Cardiac fibroblast (primary cell): ENCODE results near the gene NSMF.

Experiments used
- DNase-seq, 2 donors: peaks; one replicate each; pipeline versions ENCODE4 v3.0.0 to v3.0.0-alpha.2; 2010; ENCODE audit warnings: low read depth in 2 of 2
- H3K4me3 ChIP-seq, 2 donors: replicated peaks in 1 of 2; 1 replicate in 1 of 2; 2 replicates in 1 of 2; pipeline ENCODE4 v1.5.1; 2011; ENCODE audit warnings: low read depth in 2 of 2, low read length in 2 of 2, mild to moderate bottlenecking in 2 of 2, moderate library complexity in 1 of 2
- CTCF ChIP-seq: IDR thresholded peaks from one replicate; pipeline ENCODE4 v1.5.1; 2011; ENCODE audit warnings: low read depth, mild to moderate bottlenecking, low read length, inconsistent platforms

NSMF gene

GRCh38 chr9:137417161-137418021 is 41.7 kb downstream of the NSMF start:
- peak overlapping the region in 1 of 2 donors; percentile 21 for H3K4me3 ChIP-seq
- DNase-seq: no peak
- no peak for TF ChIP-seq CTCF

DNA sequence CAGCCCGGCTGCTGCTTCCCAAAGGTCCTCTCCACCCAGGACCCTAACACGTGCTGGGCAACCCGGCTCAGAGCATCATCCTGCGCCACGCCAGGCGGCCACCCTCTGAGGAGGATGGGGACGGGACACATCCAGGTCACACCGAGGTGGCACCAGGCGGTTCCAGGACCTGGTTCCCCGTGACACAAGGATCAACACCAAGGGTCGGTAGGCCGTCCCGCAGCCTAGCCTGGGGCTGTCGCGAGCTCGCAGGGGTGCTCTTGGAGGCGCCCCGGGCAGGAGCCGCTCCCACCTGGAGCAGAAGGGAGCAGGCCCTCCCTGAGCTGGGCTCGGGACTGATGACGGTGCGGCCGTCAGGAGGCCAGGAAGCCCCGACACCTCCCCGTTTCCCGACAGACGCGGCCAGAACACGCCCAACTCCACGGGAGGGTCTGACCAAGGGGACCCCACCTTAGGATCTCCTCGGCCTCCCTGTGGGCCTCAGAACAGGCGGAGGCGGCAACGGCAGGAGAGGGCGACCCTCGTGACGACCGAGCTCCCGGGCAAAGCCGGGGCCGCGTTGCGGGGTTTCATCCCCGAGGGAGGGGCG is 42.5 kb downstream of the NSMF start:
- DNase-seq: no peak
- H3K4me3 ChIP-seq: no peak overlapping the region
- no peak for TF ChIP-seq CTCF

GRCh38 chr9:137416006-137416562 is 43.0 kb downstream of the NSMF start:
- DNase-seq: no peak
- H3K4me3 ChIP-seq: no peak overlapping the region
- TF ChIP-seq CTCF: no peak

GRCh38 chr9:137415451-137415850 is 43.7 kb downstream of the NSMF start:
- DNase-seq: no peak
- H3K4me3 ChIP-seq: no peak overlapping the region
- no peak for TF ChIP-seq CTCF

DNA sequence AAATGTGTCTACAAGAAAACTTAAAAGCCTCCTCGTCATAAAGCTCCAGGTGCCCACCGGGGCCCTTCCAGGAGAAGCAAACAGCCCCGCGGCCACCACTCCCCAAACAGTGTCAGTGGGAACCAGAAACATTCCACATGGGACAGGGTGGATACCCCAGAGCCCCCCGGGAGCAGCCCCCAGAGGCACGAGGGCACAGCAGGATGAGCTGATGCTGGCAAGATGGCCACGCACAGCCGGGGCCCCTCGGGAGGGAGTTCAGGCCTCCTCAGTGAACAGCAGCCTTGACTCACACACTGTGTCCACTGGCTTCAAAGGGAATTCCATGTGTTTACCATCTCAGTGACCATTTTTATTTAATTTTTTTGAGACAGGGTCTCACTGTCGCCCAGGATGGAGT is 46.7 kb downstream of the NSMF start:
- H3K4me3 ChIP-seq: no peak overlapping the region
- peak; percentile 30 to 62 for DNase-seq
- TF ChIP-seq CTCF: no peak

GRCh38 chr9:137411645-137412380 is 47.3 kb downstream of the NSMF start:
- peak; percentile 95 for DNase-seq
- TF ChIP-seq CTCF: no peak
- peak overlapping the region in 1 of 2 donors; percentile 18 for H3K4me3 ChIP-seq
